HG02571 (cell line): Measurements from ENCODE around the gene PDF.

ENCODE experiments used
- ATAC-seq: cut with Tn5 transposase; IDR thresholded peaks from one replicate; pipeline ENCODE4 v1.9.1; 2021; ENCODE audit warnings: mild to moderate bottlenecking, moderate library complexity; ENCODE audit not compliant: unreplicated experiment

The PDF gene

DNA sequence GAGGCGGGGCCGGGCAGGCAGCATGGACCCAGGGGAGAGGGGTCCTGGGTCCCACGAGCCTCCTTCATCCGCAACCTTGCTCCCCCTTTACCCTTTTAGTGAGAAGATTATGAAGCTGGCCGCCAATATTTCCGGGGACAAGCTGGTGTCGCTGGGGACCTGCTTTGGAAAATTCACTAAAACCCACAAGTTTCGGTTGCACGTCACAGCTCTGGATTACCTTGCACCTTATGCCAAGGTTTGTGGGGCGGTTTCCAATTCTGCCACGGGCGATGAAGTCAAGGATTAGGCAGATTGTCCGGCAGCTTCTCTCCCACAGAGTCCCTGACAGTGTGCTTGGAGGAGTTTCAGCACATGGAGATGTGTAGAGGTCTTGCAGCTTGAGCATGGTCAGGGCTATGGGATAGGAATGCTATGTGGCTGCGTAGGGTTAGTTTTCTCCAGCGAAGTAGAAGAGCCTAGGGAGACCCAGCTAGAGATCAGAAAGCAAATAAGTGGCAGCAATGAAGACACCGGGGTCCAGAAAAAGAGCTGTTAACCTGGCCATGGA, 9.8 kb upstream of the PDF start:
- ATAC-seq = no peak

- ATAC-seq = peak; percentile 94
These were observed 9.1 kb upstream of the PDF start, which contains the start of the genes COG8 and NIP7 for GRCh38 chr16:69339289-69340094. COG8 (minus strand) TSS chr16:69339564; CDS start chr16:69339552, 12 bp downstream. NIP7 (plus strand) TSS chr16:69339772; CDS start chr16:69339830, 58 bp downstream.

- ATAC-seq = no peak
These were observed 8.3 kb upstream of the PDF start for GRCh38 chr16:69338557-69339288.

- no peak for ATAC-seq
These were observed 4.3 kb upstream of the PDF start for GRCh38 chr16:69334696-69335095.

- peak; percentile 35 for ATAC-seq
These were observed 761 bp downstream of the PDF start for GRCh38 chr16:69329369-69330285.

- no peak for ATAC-seq
These were observed 1.5 kb downstream of the PDF start for GRCh38 chr16:69328854-69329316.

DNA sequence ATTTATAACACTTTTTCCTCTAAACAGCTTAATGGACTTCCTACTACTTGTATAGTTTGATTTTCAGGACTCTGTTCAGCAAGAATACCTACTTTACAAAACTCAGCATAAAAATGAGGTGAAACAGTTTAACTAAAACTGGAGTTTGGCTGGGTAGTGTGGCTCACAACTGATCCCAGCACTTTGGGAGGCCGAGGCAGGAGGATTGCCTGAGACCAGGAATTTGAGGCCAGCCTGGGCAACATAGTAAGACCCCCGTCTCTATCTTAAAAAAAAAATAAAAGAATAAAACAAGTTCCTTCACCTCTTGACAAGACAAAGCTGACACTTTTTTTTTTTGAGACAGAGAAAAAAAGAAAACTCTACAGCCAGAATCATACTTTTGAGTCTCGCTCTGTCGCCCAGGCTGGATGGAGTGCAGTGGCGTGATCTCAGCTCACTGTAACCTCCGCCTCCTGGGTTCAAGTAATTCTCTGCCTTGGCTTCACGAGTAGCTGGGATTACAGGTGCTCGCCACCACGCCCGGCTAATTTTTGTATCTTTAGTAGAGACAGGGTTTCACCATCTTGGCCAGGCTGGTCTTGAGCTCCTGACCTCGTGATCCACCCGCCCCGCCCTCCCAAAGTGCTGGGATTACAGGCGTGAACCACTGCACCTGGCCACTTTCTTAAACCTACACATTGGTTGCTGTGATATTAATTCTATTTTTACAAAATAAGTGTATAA, 2.6 kb downstream of the PDF start:
- no peak for ATAC-seq

DNA sequence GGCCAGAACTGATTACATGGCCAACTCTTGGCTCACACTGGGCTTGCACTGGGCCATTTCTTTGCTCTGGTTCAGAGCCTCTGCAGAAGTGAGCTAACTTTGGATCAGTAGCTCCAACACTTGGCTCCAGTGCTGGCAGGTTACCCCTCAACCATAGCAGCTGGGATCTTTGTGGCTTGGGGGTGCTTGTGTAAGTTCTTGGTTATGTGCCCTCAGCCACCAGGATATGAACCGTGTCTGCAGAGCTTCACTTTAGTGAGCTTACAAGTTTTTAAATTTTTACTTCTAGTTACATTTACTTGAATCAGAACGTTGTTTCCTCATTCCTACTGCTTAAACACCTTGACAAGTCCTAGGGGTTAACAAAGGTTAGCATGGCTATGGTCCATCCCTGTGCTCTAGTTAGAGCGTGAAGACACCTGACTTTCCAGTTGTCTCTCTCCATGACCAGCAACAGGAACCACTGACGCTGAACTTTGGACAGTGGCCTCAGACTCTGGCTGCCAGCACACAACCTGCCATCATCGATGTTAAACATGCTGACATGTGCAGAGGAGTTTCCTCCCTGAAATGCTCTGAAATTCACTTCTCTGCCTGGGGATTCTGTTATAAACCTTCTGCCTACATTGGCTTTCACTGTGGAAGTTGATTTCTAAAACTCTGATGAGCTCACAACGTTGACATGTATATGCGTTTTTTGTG, 4.1 kb downstream of the PDF start:
- no peak for ATAC-seq

- ATAC-seq = no peak
These were observed 4.6 kb downstream of the PDF start for GRCh38 chr16:69325784-69326171.

- ATAC-seq = no peak
These were observed 5.7 kb downstream of the PDF start for GRCh38 chr16:69324585-69325253.

DNA sequence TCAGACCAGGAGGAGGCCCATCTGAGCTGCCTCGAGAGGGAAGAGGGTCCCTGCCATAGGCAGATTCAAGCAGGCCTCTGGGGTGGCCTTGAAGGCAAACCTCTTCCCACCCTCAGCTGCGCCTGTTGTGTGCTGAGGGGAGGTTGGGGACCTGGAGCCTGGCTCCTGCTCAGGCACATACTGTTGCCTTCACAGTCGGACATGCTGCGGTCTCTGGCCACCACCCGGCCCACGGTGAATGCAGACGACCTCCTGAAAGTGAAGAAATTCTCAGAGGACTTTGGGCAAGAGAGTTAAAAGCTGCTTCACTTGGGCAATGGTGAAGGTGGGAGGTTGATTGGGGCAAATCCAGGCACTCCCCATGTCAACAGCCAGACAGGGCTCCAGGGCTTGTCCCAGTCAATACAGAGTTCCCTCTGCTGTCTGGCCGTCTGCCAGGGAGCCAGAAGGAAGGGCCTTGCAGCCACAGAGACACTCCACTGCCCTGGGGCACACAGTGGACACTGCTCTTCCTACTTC, 6.3 kb downstream of the PDF start:
- ATAC-seq = no peak

GRCh38 chr16:69323415-69323814, 7.0 kb downstream of the PDF start:
- ATAC-seq = no peak

GRCh38 chr16:69322343-69322742, 8.0 kb downstream of the PDF start:
- ATAC-seq = no peak

DNA sequence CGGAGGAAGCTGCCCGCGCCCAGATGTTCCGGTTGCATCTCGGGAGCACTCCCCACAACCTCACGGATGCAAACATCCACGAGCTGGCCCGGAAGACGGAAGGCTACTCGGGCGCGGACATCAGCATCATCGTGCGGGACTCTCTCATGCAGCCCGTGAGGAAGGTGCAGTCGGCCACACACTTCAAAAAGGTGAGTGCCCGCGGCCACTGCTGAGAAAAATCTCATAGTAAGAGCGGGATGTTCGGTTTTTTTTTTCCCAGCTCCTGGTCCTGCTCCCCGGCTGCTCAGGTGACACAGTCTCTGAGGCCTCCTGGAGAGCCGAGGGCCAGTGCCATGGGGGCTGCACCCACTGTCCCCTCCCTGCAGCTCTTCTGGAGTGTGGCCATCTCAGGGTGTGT, 9.3 kb downstream of the PDF start:
- no peak for ATAC-seq

DNA sequence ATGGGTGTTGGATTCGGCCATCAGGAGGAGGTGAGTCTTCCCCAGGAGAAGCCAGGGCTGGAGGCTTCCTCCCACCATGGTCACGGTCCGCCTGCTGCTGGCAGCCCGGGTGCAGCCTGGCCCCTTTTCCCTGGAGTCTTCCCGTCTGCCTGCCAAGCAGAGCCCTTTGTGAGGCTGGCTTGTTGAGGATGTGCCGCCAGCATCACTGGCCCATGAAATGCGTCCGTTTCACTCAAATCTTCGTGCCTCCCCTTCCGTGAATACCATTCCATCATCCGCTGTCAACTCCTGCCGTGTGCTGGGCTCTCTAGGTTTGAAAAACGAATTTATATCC, 9.7 kb downstream of the PDF start:
- no peak for ATAC-seq

DNA sequence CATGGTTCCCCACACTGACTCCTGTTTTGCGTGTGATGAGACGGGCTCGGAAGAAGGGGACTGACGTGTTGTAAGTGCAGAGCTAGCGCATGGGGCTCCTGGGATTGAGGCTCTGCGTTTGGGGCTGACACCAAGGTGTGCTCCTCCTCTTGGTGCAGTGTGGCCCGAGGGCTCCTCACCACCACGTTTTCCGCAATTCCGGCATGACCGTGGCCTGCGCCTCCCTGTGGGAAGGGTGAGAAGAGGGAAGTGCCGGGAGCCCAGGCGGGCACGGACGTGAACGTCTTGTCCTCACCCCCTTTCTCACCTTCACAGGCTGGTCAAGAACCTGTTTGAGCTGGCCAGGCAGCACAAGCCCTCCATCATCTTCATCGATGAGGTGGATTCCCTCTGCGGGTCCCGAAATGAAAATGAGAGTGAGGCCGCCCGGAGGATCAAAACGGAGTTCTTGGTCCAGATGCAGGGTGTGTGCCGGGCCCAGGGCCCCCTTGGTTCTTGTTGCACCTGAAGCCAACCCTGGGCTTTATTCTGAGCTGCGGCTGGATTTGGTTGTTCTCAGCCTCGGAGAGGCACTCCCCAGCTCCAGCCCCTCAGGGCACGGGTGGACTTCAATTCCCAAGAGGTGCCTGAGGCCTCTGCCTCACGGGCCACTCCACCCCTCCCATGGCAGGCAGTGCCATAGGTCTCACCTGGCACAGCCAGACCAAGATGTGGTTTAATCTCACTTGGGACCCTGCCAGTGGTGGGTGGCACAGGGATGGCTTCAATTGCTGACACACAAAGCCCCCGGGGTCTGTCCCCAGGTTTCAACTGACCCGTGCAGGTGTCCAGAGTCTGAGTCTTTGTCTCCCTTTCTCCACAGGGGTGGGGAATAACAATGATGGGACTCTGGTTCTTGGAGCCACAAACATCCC, 10.3 kb downstream of the PDF start:
- no peak for ATAC-seq

- no peak for ATAC-seq
These were observed 11.0 kb downstream of the PDF start for GRCh38 chr16:69319381-69319780.

DNA sequence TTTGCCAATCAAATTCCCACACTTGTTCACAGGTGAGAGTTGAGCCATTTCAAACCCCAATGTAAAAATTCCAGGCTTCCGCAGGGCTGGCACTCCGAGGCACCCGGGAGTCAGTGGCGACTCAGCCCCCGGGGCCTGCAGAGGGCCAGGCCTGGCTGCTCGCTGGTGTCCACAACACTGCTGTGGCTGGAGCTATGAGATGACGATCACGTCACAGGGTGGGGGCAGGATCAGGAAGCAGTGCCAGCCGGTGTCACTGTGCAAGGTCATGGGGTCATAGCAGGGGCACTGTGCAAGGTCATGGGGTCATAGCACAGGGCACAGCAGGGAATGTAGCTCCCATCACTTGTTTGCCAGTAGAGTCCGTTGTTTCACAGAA, 11.5 kb downstream of the PDF start:
- ATAC-seq = no peak
